Measurements from ENCODE around the gene MTMR3.
A peak's percentile ranks its signal among the peaks of the same experiment; 100 is the strongest.

Gene MTMR3

DNA sequence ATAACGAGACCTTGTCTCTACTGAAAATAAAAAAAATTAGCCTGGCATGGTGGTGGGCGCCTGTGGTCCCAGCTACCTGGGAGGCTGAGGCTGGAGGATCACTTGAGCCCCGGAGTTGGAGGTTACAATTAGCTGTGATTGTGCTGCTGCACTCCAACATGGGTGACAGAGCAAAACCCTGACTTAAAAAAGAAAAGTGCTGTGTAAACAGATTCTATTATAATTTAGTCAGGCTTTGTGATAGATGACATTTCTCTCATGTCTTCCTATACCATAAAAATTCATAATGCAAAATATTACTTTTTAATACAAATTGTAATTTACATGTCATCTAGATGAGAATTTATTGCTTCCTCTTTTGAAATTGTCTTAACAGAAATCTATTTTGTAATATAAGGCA, 94.1 kb downstream of the MTMR3 start:
- no peak for TF ChIP-seq CTCF (conservative IDR thresholded peaks at IDR 0.05; ENCODE audit: low read length)
- DNase-seq (ENCODE audit: low read depth), result no peak
- no peak overlapping the region for H3K4me3 ChIP-seq (ENCODE audit: low read length)

- peak; percentile 89 for DNase-seq (ENCODE audit: low read depth)
- H3K4me3 ChIP-seq (ENCODE audit: low read length), result no peak overlapping the region
Observed at GRCh38 chr22:29979777-29980321, 96.9 kb downstream of the MTMR3 start.

DNA sequence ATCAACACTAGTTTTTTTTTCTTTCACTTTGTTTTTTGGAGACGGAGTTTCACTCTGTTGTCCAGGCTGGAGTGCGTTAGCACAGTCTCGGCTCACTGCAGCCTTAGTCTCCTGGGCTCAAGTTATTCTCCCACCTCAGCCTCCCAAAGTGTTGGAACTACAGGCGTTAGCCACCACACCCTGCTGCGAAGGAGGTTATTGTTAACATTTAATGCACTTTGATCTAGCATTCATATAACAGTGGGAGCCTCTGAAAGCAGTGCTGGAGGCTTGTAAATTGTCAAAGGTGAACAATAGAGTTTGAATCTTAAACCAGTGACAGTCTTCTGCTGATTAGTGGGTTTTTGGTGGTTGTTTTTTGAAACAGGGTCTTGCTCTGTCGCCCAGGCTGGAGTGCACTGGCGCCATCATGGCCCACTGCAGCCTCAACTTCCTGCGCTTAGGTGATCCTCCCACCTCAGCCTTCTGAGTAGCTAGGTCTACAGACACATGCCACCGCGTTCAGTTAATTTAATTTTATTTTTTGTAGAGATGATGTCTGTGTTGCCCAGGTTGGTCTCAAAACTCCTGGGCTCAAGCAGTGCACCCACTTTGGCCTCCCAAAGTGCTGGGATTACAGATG, 100.4 kb downstream of the MTMR3 start:
- no peak for TF ChIP-seq CTCF (conservative IDR thresholded peaks at IDR 0.05; ENCODE audit: low read length)
- H3K4me3 ChIP-seq (ENCODE audit: low read length), result no peak overlapping the region
- DNase-seq (ENCODE audit: low read depth), result no peak

More at GRCh38 chr22:29979777-29980321, 96.9 kb downstream of the MTMR3 start:
- TF ChIP-seq CTCF (conservative IDR thresholded peaks at IDR 0.05; ENCODE audit: low read length), result no peak

- DNase-seq (ENCODE audit: low read depth), result no peak
- no peak overlapping the region for H3K4me3 ChIP-seq (ENCODE audit: low read length)
- no peak for TF ChIP-seq CTCF (conservative IDR thresholded peaks at IDR 0.05; ENCODE audit: low read length)
Observed at GRCh38 chr22:29985912-29986311, 102.9 kb downstream of the MTMR3 start.

DNA sequence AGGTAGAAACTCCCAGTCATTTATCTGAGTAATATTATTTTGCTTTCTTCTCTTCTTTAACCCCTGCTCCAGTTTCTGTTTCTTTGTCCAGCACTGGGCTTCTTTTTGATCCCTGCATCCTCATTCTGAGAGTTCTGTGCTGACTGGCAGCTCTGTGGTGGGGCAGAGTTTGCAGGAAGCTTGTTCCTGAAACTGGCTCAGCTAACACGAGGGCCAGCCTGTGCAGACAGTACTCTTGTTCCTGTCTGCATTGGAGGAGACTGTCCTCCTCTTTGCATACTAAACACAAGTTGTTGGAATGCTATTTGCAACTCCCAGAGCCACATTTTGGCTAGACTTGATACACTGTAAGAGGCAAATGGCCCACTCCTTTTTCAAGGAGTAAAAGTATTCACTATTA, 104.2 kb downstream of the MTMR3 start:
- H3K4me3 ChIP-seq (ENCODE audit: low read length), result no peak overlapping the region
- no peak for TF ChIP-seq CTCF (conservative IDR thresholded peaks at IDR 0.05; ENCODE audit: low read length)
- no peak for DNase-seq (ENCODE audit: low read depth)

GRCh38 chr22:29988719-29989118, 105.7 kb downstream of the MTMR3 start:
- no peak for TF ChIP-seq CTCF (conservative IDR thresholded peaks at IDR 0.05; ENCODE audit: low read length)
- DNase-seq (ENCODE audit: low read depth), result peak; percentile 36
- H3K4me3 ChIP-seq (ENCODE audit: low read length), result no peak overlapping the region

- no peak for DNase-seq (ENCODE audit: low read depth)
- no peak overlapping the region for H3K4me3 ChIP-seq (ENCODE audit: low read length)
- no peak for TF ChIP-seq CTCF (conservative IDR thresholded peaks at IDR 0.05; ENCODE audit: low read length)
Observed at GRCh38 chr22:29989446-29989845, 106.5 kb downstream of the MTMR3 start.

Data from AG10803 (cell line).